ENCODE results near the gene FFAR4. TPM values are rescaled to one million over a fixed set of nuclear protein-coding genes. Genes with fewer than 3 reads are reported as not detected.

Gene FFAR4
- total RNA-seq, 1 donor from 2014 or later: 0.04 TPM

GRCh38 chr10:93576888-93577287 lies 10.4 kb downstream of the FFAR4 start:
- no peak overlapping the region for H3K4me3 ChIP-seq
- H3K36me3 Mint-ChIP-seq: no peaks in the 10 kb centered on the region
- no peak overlapping the region for H3K27ac ChIP-seq
- peaks cover 3% of the 10 kb centered on the region for H3K9me3 Mint-ChIP-seq
- no peak overlapping the region for H3K9ac ChIP-seq
- no peaks in the 10 kb centered on the region for H3K4me1 ChIP-seq
- H3K4me1 Mint-ChIP-seq: peaks cover 17% of the 10 kb centered on the region
- peaks cover 22% of the 10 kb centered on the region for H3K27me3 Mint-ChIP-seq (ENCODE audit: insufficient read depth, low read depth)
- no peaks in the 10 kb centered on the region for H3F3A ChIP-seq (ENCODE audit: low read depth)
- no peaks in the 10 kb centered on the region for H4K20me1 ChIP-seq (ENCODE audit: low read depth)
- TF ChIP-seq EZH2phosphoT487 (IDR thresholded peaks at IDR 0.05): no peak
- TF ChIP-seq CTCF (IDR thresholded peaks at IDR 0.05): no peak
- no peak for TF ChIP-seq EZH2 (IDR thresholded peaks at IDR 0.05)
- no peaks in the 10 kb centered on the region for H3K9me3 ChIP-seq (ENCODE audit: low read depth)
- no peak overlapping the region for H3K4me2 ChIP-seq
- H3K36me3 ChIP-seq: no peaks in the 10 kb centered on the region
- no peak for DNase-seq (ENCODE audit: low spot score)
- no peak overlapping the region for H3K4me3 Mint-ChIP-seq
- no peak overlapping the region for H2AFZ ChIP-seq (replicated peaks)
- no peaks in the 10 kb centered on the region for H3K79me2 ChIP-seq (ENCODE audit: low read depth)
- peaks cover 31% of the 10 kb centered on the region for H3K27me3 ChIP-seq
- no peak overlapping the region for H3K27ac Mint-ChIP-seq

GRCh38 chr10:93577565-93577964 lies 11.1 kb downstream of the FFAR4 start:
- H3K27ac ChIP-seq: no peak overlapping the region
- H3K4me2 ChIP-seq: no peak overlapping the region
- no peak for DNase-seq (ENCODE audit: low spot score)
- H3K36me3 ChIP-seq: no peaks in the 10 kb centered on the region
- H3K9me3 ChIP-seq (ENCODE audit: low read depth): no peaks in the 10 kb centered on the region
- H2AFZ ChIP-seq (replicated peaks): no peak overlapping the region
- no peak overlapping the region for H3K4me3 Mint-ChIP-seq
- H4K20me1 ChIP-seq (ENCODE audit: low read depth): no peaks in the 10 kb centered on the region
- peaks cover 3% of the 10 kb centered on the region for H3K9me3 Mint-ChIP-seq
- peaks cover 23% of the 10 kb centered on the region for H3K4me1 Mint-ChIP-seq
- no peak overlapping the region for H3K27ac Mint-ChIP-seq
- no peaks in the 10 kb centered on the region for H3K79me2 ChIP-seq (ENCODE audit: low read depth)
- peaks cover 25% of the 10 kb centered on the region for H3K27me3 ChIP-seq
- no peaks in the 10 kb centered on the region for H3K36me3 Mint-ChIP-seq
- no peak overlapping the region for H3K9ac ChIP-seq
- no peaks in the 10 kb centered on the region for H3K4me1 ChIP-seq
- no peaks in the 10 kb centered on the region for H3F3A ChIP-seq (ENCODE audit: low read depth)
- peaks cover 17% of the 10 kb centered on the region for H3K27me3 Mint-ChIP-seq (ENCODE audit: insufficient read depth, low read depth)
- TF ChIP-seq EZH2phosphoT487 (IDR thresholded peaks at IDR 0.05): no peak
- TF ChIP-seq EZH2 (IDR thresholded peaks at IDR 0.05): no peak
- no peak for TF ChIP-seq CTCF (IDR thresholded peaks at IDR 0.05)
- no peak overlapping the region for H3K4me3 ChIP-seq

- H3K4me1 ChIP-seq: no peaks in the 10 kb centered on the region
- Mint-ChIP-seq H3K36me3 (no peaks in the 10 kb centered on the region), H3K9me3 (peaks cover 3% of the 10 kb centered on the region), H3K4me1 (peaks cover 24% of the 10 kb centered on the region), H3K4me3 (no peak overlapping the region), H3K27ac (no peak overlapping the region), H3K27me3 (ENCODE audit: insufficient read depth, low read depth) (peaks cover 17% of the 10 kb centered on the region)
- H3K4me3 ChIP-seq: no peak overlapping the region
- no peak for TF ChIP-seq EZH2 (IDR thresholded peaks at IDR 0.05)
- H3K27ac ChIP-seq: no peak overlapping the region
- DNase-seq (ENCODE audit: low spot score): no peak
- H3K9ac ChIP-seq: no peak overlapping the region
- no peaks in the 10 kb centered on the region for H3F3A ChIP-seq (ENCODE audit: low read depth)
- no peak overlapping the region for H3K4me2 ChIP-seq
- no peaks in the 10 kb centered on the region for H3K79me2 ChIP-seq (ENCODE audit: low read depth)
- H3K9me3 ChIP-seq (ENCODE audit: low read depth): no peaks in the 10 kb centered on the region
- no peak overlapping the region for H2AFZ ChIP-seq (replicated peaks)
- H4K20me1 ChIP-seq (ENCODE audit: low read depth): no peaks in the 10 kb centered on the region
- H3K27me3 ChIP-seq: peaks cover 11% of the 10 kb centered on the region
- no peaks in the 10 kb centered on the region for H3K36me3 ChIP-seq
Measured at GRCh38 chr10:93579089-93579488, 12.6 kb downstream of the FFAR4 start.

GRCh38 chr10:93579985-93580711 lies 13.7 kb downstream of the FFAR4 start:
- H3K4me2 ChIP-seq: no peak overlapping the region
- TF ChIP-seq CTCF (IDR thresholded peaks at IDR 0.05) (no peak), EZH2 (IDR thresholded peaks at IDR 0.05) (no peak), EZH2phosphoT487 (IDR thresholded peaks at IDR 0.05) (no peak)
- Mint-ChIP-seq H3K4me1 (peaks cover 24% of the 10 kb centered on the region), H3K4me3 (peak overlapping the region; percentile 12), H3K9me3 (peaks cover 3% of the 10 kb centered on the region), H3K27ac (peak overlapping the region; percentile 62), H3K36me3 (no peaks in the 10 kb centered on the region), H3K27me3 (ENCODE audit: insufficient read depth, low read depth) (peaks cover 22% of the 10 kb centered on the region)
- H3K4me3 ChIP-seq: no peak overlapping the region
- no peaks in the 10 kb centered on the region for H4K20me1 ChIP-seq (ENCODE audit: low read depth)
- H3K9me3 ChIP-seq (ENCODE audit: low read depth): no peaks in the 10 kb centered on the region
- no peak for DNase-seq (ENCODE audit: low spot score)
- no peaks in the 10 kb centered on the region for H3F3A ChIP-seq (ENCODE audit: low read depth)
- H3K27ac ChIP-seq: no peak overlapping the region
- no peaks in the 10 kb centered on the region for H3K36me3 ChIP-seq
- no peaks in the 10 kb centered on the region for H3K4me1 ChIP-seq
- H3K9ac ChIP-seq: no peak overlapping the region
- H2AFZ ChIP-seq (replicated peaks): no peak overlapping the region
- H3K79me2 ChIP-seq (ENCODE audit: low read depth): no peaks in the 10 kb centered on the region
- H3K27me3 ChIP-seq: peaks cover under 1% of the 10 kb centered on the region
